Ureter (tissue), 1 donor: ENCODE measurements around the gene GTF2H4. TPM values are rescaled to one million over a fixed set of nuclear protein-coding genes. Genes with fewer than 3 reads are reported as not detected.

Experiments used
- DNase-seq: peaks from one replicate; pipeline ENCODE4 v3.0.0-alpha.2; 2020; ENCODE audit warnings: low spot score
- total RNA-seq: library from RNA; stranded (reverse); gene quantifications from one replicate; pipeline ENCODE4 v1.2.4, GENCODE V29; 2023
- donor health status: DM: yes; HTN: yes; CAD: no.

GTF2H4 gene
- total RNA-seq, 1 donor from 2014 or later: 30.4 TPM

- peak; percentile 76 for DNase-seq
These were observed 47.5 kb downstream of the GTF2H4 start for GRCh38 chr6:30955367-30956042.

DNA sequence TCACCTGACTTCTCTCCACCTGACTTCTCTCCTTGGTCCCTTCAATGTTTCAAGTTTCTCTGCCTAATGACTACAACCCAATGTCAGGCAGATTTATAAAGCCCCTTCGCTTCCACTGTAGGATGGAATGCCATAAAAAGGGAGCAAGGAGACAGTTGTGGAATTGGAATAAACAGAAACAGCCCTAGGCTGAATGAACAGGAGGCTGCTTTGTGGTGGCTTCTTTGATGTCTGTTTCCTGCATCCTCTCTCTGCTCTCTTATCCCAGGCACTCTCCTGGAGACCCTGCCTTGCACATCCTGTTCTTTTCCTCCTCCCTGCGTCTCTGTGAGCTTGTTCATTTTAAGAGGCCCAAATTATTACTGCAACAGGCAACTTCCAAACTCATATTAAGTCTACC, 49.7 kb downstream of the GTF2H4 start:
- DNase-seq: no peak

GRCh38 chr6:30960907-30961673, 53.1 kb downstream of the GTF2H4 start:
- no peak for DNase-seq

DNA sequence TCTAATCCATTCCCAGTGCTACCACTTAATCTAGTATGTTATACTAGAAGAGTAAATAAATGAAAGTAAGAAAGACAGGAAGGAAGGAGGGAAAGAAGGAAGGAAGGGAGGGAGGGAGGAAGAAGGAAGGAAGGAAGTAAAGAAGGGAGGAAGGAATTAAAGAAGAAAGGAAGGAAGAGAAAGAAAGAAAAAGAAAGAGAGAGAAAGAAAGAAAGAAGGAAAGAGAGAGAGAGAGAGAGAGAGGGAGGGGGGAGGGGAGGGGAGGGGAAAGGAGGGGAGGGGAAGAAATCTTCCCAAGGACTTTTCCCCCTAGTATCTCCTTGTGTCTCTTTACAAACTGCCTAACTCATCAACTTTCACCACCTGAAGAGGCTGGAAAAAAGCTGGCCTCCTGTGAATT, 54.7 kb downstream of the GTF2H4 start:
- no peak for DNase-seq

GRCh38 chr6:30963641-30964040, 55.6 kb downstream of the GTF2H4 start:
- DNase-seq: no peak

Other genes with a start within 250 kb of the GTF2H4 start
- gene DHX16, start 235.2 kb upstream of the GTF2H4 start, total RNA-seq: 31.5 TPM
- gene PPP1R18, start 221.6 kb upstream of the GTF2H4 start, total RNA-seq: 31.5 TPM
- 12.3 TPM for gene NRM, start 217.2 kb upstream of the GTF2H4 start, total RNA-seq
- 41.1 TPM for gene MDC1, start 190.9 kb upstream of the GTF2H4 start, total RNA-seq
- gene TUBB, start 187.9 kb upstream of the GTF2H4 start, total RNA-seq: 357 TPM
- 133 TPM for gene FLOT1, start 165.5 kb upstream of the GTF2H4 start, total RNA-seq
- 23.8 TPM for gene IER3, start 163.7 kb upstream of the GTF2H4 start, total RNA-seq
- gene DDR1, start 23.7 kb upstream of the GTF2H4 start, total RNA-seq: 234 TPM
- 33.2 TPM for gene VARS2, start 6.0 kb downstream of the GTF2H4 start, total RNA-seq
- gene SFTA2, start 24.0 kb downstream of the GTF2H4 start, total RNA-seq: 1.0 TPM
- gene MUCL3, start 32.8 kb downstream of the GTF2H4 start, total RNA-seq: not detected
- gene MUC21, start 75.5 kb downstream of the GTF2H4 start, total RNA-seq: not detected
- not detected for gene MUC22, start 102.3 kb downstream of the GTF2H4 start, total RNA-seq
- gene C6orf15, start 204.4 kb downstream of the GTF2H4 start, total RNA-seq: not detected
- 0.10 TPM for gene PSORS1C1, start 206.6 kb downstream of the GTF2H4 start, total RNA-seq
- not detected for gene CDSN, start 212.2 kb downstream of the GTF2H4 start, total RNA-seq
- not detected for gene PSORS1C2, start 230.9 kb downstream of the GTF2H4 start, total RNA-seq
- gene CCHCR1, start 249.6 kb downstream of the GTF2H4 start, total RNA-seq: 23.4 TPM